Measurements from ENCODE around the gene BCCIP.

Gene BCCIP

DNA sequence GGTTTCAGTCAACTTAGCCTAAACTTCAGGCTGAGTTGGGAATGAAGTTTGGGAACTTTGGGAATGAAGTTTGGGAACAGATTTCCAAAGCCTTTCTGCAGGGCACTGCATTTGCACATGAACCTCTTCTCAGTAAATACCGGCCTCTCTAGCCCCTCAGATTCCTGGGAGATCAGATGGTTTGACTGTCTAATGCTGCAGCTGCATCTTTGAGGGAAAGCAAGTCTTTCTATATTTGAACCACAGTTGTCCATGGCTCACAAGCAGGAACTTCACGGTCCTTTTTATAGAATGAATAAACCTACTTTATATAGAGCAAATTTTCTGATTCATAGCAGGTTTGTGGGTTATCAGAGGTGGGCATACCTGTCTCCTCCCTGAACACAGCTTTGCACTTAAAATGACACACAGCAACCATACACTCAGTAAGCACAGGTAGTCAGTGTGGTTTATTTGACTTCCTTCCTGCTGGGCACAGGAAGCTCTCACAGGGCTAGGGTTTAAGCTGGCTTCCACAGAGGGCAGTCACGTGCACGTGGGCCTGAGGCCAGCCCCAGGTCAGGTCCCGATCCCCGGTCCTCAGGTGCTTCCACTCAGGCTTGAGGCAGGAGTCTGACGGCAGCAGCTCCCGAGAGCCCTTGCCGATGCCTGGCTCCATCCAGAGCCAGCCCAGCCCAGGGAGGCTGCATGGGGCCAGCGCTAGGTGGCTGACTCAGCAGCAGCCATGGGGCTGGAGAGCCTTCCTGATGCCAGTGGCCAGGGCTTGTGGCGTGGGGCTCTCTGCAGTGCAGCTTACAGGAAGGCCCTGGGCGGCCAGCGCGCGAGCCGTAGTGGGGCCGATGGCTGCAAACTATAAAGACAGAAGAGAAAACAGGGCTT is 35.0 kb upstream of the BCCIP start:
- no peak overlapping the region for H3K4me2 ChIP-seq (ENCODE audit: low read depth, low read length, poor library complexity, severe bottlenecking)

DNA sequence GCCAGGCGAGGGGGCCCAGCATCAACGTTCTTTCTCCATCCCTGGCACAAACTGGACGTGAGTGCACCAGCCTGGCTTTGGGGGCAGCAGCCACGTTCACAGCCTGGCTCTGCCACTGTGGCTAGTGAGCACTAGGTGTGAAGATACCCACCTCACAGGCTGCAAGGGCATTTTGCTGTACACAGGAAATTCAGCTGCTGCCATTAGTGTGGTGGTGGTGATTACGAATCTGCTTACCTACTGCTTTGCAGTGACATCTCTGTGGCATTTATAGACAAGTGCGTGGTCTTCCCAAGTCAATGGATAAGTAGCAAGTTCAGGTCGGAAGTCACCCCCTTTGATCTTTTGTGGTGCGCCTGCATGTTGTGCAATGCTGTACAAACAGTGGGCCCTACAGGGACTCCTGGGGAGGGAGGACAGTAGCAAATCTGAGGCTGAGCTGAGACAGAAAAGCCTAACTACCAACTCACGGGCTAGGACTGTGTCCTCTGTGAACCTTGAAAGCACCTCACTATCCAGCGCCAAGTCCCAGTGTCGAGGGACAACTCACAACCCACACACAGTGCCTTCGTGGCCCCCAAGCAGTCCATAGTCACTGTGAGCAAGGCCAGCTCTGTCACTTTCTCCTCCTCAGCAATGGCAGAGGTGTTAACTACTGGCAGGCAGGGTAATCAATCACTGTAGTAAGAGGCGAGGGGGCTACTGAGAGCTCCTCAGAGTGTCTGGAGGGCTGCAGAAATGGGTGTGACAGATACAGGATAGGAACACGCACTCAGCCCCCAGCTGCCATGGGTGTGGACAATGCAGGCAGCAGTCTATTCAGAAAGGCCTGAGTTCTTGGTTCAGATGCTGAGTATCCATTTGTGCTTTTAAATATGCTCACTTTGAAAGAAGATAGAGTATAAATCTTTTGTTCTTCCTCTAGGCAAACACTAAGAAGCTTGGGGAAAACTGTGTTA is 30.7 kb upstream of the BCCIP start:
- Histone ChIP-seq H3K27ac (ENCODE audit: low read depth, low read length) (no peak overlapping the region), H3K9me2 (replicated peaks; ENCODE audit: insufficient read depth, low read length) (no peaks in the 10 kb centered on the region), H3K9ac (ENCODE audit: low read length) (no peak overlapping the region), H2AFZ (ENCODE audit: low read depth, low read length, severe bottlenecking) (no peak overlapping the region), H4K20me1 (ENCODE audit: low read depth, low read length) (no peaks in the 10 kb centered on the region), H3K79me2 (ENCODE audit: insufficient read depth, low read length) (no peaks in the 10 kb centered on the region), H3K27me3 (ENCODE audit: low read length) (no peaks in the 10 kb centered on the region), H3K9me3 (ENCODE audit: insufficient read depth, low read length) (no peaks in the 10 kb centered on the region), H3F3A (ENCODE audit: insufficient read depth) (no peaks in the 10 kb centered on the region), H3K4me3 (ENCODE audit: insufficient read depth, low read length, poor library complexity, severe bottlenecking) (no peak overlapping the region), H3K4me2 (ENCODE audit: low read depth, low read length, poor library complexity, severe bottlenecking) (no peak overlapping the region), H3K36me3 (ENCODE audit: low read length) (no peaks in the 10 kb centered on the region)
- TF ChIP-seq EZH2phosphoT487 (conservative IDR thresholded peaks at IDR 0.05; ENCODE audit: low read length) (no peak), CTCF (IDR thresholded peaks at IDR 0.05; ENCODE audit: insufficient read depth, low read length, poor library complexity, severe bottlenecking) (no peak)

More for the DNA sequence above, 35.0 kb upstream of the BCCIP start:
- H3K79me2 ChIP-seq (ENCODE audit: insufficient read depth, low read length): no peaks in the 10 kb centered on the region
- H3K36me3 ChIP-seq (ENCODE audit: low read length): no peaks in the 10 kb centered on the region
- H3K27ac ChIP-seq (ENCODE audit: low read depth, low read length): no peak overlapping the region
- H4K20me1 ChIP-seq (ENCODE audit: low read depth, low read length): no peaks in the 10 kb centered on the region
- H2AFZ ChIP-seq (ENCODE audit: low read depth, low read length, severe bottlenecking): no peak overlapping the region
- H3K9ac ChIP-seq (ENCODE audit: low read length): no peak overlapping the region
- H3K27me3 ChIP-seq (ENCODE audit: low read length): no peaks in the 10 kb centered on the region
- no peaks in the 10 kb centered on the region for H3K9me3 ChIP-seq (ENCODE audit: insufficient read depth, low read length)
- no peaks in the 10 kb centered on the region for H3K9me2 ChIP-seq (replicated peaks; ENCODE audit: insufficient read depth, low read length)
- TF ChIP-seq EZH2phosphoT487 (conservative IDR thresholded peaks at IDR 0.05; ENCODE audit: low read length) (no peak), CTCF (IDR thresholded peaks at IDR 0.05; ENCODE audit: insufficient read depth, low read length, poor library complexity, severe bottlenecking) (no peak)
- no peaks in the 10 kb centered on the region for H3F3A ChIP-seq (ENCODE audit: insufficient read depth)
- no peak overlapping the region for H3K4me3 ChIP-seq (ENCODE audit: insufficient read depth, low read length, poor library complexity, severe bottlenecking)

DNA sequence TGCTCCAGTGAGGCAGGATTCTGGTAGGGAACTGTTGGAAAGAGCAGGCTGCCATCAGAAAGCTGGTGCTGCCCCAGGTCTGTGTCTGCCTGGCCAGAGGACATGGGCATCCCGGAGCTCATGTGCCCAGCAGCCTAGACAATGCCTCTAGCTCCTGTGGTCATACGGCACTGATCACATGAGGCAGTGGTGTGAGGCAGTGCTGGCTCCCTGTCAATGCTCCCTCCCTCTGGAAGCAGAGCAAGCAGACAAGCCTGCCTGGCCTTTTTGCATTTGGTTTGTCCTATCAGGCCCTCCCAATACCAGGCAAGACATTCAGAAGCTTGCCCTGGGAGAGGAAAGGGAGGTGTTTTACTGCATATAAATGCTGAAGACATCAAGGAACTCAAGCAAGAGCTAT is 28.2 kb upstream of the BCCIP start:
- no peaks in the 10 kb centered on the region for H3K79me2 ChIP-seq (ENCODE audit: insufficient read depth, low read length)
- H3K27ac ChIP-seq (ENCODE audit: low read depth, low read length): no peak overlapping the region
- no peak overlapping the region for H2AFZ ChIP-seq (ENCODE audit: low read depth, low read length, severe bottlenecking)
- no peak overlapping the region for H3K4me2 ChIP-seq (ENCODE audit: low read depth, low read length, poor library complexity, severe bottlenecking)
- no peak overlapping the region for H3K9ac ChIP-seq (ENCODE audit: low read length)
- no peaks in the 10 kb centered on the region for H3K27me3 ChIP-seq (ENCODE audit: low read length)
- no peaks in the 10 kb centered on the region for H3K9me2 ChIP-seq (replicated peaks; ENCODE audit: insufficient read depth, low read length)
- no peaks in the 10 kb centered on the region for H3K9me3 ChIP-seq (ENCODE audit: insufficient read depth, low read length)
- H3F3A ChIP-seq (ENCODE audit: insufficient read depth): no peaks in the 10 kb centered on the region
- H4K20me1 ChIP-seq (ENCODE audit: low read depth, low read length): no peaks in the 10 kb centered on the region
- no peaks in the 10 kb centered on the region for H3K36me3 ChIP-seq (ENCODE audit: low read length)
- TF ChIP-seq EZH2phosphoT487 (conservative IDR thresholded peaks at IDR 0.05; ENCODE audit: low read length): no peak
- TF ChIP-seq CTCF (IDR thresholded peaks at IDR 0.05; ENCODE audit: insufficient read depth, low read length, poor library complexity, severe bottlenecking): no peak
- no peak overlapping the region for H3K4me3 ChIP-seq (ENCODE audit: insufficient read depth, low read length, poor library complexity, severe bottlenecking)

Data from SU-DHL-6 (cell line).